SU-DHL-6 (cell line): ENCODE data around the gene ZNF84.

Source experiments
- H2AFZ ChIP-seq: fragments of 200-600 bp; sonication (generic); 2 replicates; pipeline ENCODE4 v1.6.1; 2014; ENCODE audit warnings: low read depth, mild to moderate bottlenecking, moderate library complexity, mixed read lengths, antibody characterized with exemption, low read length; ENCODE audit not compliant: severe bottlenecking
- H3F3A ChIP-seq: fragments of 200-600 bp; shearing (Covaris generic); 2 replicates; pipeline ENCODE4 v1.6.0; 2016; ENCODE audit warnings: antibody characterized with exemption, mild to moderate bottlenecking; ENCODE audit not compliant: insufficient read depth
- H3K27ac ChIP-seq: fragments of 200-600 bp; sonication (generic); 2 replicates; pipeline ENCODE4 v1.5.1; 2016; ENCODE audit warnings: low read depth, mild to moderate bottlenecking, low read length, moderate library complexity, mixed read lengths
- H3K27me3 ChIP-seq: fragments of 200-600 bp; sonication (generic), shearing (Covaris generic); 2 replicates; pipeline ENCODE4 v1.6.0; 2014; ENCODE audit warnings: mild to moderate bottlenecking, low read length
- H3K36me3 ChIP-seq: fragments of 200-600 bp; sonication (generic); 2 replicates; pipeline ENCODE4 v1.6.1; 2014; ENCODE audit warnings: mild to moderate bottlenecking, low read length, mixed read lengths
- H3K4me2 ChIP-seq: fragments of 300-600, 200-600 bp; shearing (Covaris generic), sonication (generic); 2 replicates; pipeline ENCODE4 v1.6.0; 2014; ENCODE audit warnings: low read length, low read depth, mild to moderate bottlenecking; ENCODE audit not compliant: poor library complexity, severe bottlenecking
- H3K4me3 ChIP-seq: fragments of 200-600 bp; sonication (generic); 2 replicates; pipeline ENCODE4 v1.5.1; 2014; ENCODE audit warnings: antibody characterized with exemption, low read length, mild to moderate bottlenecking, mixed read lengths; ENCODE audit not compliant: insufficient read depth, poor library complexity, severe bottlenecking
- H3K79me2 ChIP-seq: fragments of 200-600 bp; sonication (generic); 2 replicates; pipeline ENCODE4 v1.6.1; 2014; ENCODE audit warnings: mild to moderate bottlenecking, low read length, moderate library complexity; ENCODE audit not compliant: insufficient read depth
- H3K9ac ChIP-seq: fragments of 200-600 bp; sonication (generic); 2 replicates; pipeline ENCODE4 v1.7.0; 2014; ENCODE audit warnings: mild to moderate bottlenecking, low read length
- H3K9me2 ChIP-seq: fragments of 200-600 bp; sonication (generic); replicated peaks from 2 replicates; pipeline ENCODE4 v1.6.1; 2014; ENCODE audit warnings: low read length; ENCODE audit not compliant: insufficient read depth
- H3K9me3 ChIP-seq: fragments of 200-600 bp; sonication (generic); 2 replicates; pipeline ENCODE4 v1.6.1; 2014; ENCODE audit warnings: low read length, mixed read lengths; ENCODE audit not compliant: insufficient read depth
- H4K20me1 ChIP-seq: fragments of 200-600 bp; sonication (generic); 2 replicates; pipeline ENCODE4 v1.6.1; 2014; ENCODE audit warnings: low read depth, mild to moderate bottlenecking, antibody characterized with exemption, low read length, moderate library complexity, mixed read lengths
- EZH2phosphoT487 ChIP-seq: fragments of 200-600 bp; sonication (generic), shearing (Covaris generic); conservative IDR thresholded peaks from 2 replicates; pipeline ENCODE4 v1.6.1; 2018; ENCODE audit warnings: mild to moderate bottlenecking, antibody characterized with exemption, low read length, moderate library complexity, mixed read lengths
- TF ChIP-seq, protein P1 (sequence below): fragments of 200-600 bp; sonication (generic); IDR thresholded peaks from one replicate; pipeline ENCODE4 v1.5.1; 2017; ENCODE audit warnings: antibody characterized with exemption, mild to moderate bottlenecking, low read length, moderate library complexity; ENCODE audit not compliant: insufficient read depth, poor library complexity, severe bottlenecking

ZNF84 gene

GRCh38 chr12:133037207-133038005 is at the start of gene ZNF84:
ZNF84 (plus strand) TSS chr12:133037509; CDS start chr12:133041468, 3,959 bp downstream.
- peak within 1 kb of the TSS; percentile 84 for H3K4me3 ChIP-seq
- no peaks in the 10 kb centered on the region for H4K20me1 ChIP-seq
- H2AFZ ChIP-seq = peak within 1 kb of the TSS; percentile 87
- no peaks in the 10 kb centered on the region for H3K9me2 ChIP-seq
- H3K9me3 ChIP-seq = peaks cover 53% of the 10 kb centered on the region; the same call in 1 of the 2 replicates
- peaks cover 39% of the 10 kb centered on the region for H3K36me3 ChIP-seq
- H3F3A ChIP-seq = peaks cover 5% of the 10 kb centered on the region; the same call in 1 of the 2 replicates
- peak within 1 kb of the TSS; percentile 68 for H3K9ac ChIP-seq
- H3K27ac ChIP-seq = peak within 1 kb of the TSS; percentile 87
- peak within 1 kb of the TSS; percentile 99 for H3K4me2 ChIP-seq
- TF ChIP-seq EZH2phosphoT487 = no peak
- TF ChIP-seq, protein P1, sequence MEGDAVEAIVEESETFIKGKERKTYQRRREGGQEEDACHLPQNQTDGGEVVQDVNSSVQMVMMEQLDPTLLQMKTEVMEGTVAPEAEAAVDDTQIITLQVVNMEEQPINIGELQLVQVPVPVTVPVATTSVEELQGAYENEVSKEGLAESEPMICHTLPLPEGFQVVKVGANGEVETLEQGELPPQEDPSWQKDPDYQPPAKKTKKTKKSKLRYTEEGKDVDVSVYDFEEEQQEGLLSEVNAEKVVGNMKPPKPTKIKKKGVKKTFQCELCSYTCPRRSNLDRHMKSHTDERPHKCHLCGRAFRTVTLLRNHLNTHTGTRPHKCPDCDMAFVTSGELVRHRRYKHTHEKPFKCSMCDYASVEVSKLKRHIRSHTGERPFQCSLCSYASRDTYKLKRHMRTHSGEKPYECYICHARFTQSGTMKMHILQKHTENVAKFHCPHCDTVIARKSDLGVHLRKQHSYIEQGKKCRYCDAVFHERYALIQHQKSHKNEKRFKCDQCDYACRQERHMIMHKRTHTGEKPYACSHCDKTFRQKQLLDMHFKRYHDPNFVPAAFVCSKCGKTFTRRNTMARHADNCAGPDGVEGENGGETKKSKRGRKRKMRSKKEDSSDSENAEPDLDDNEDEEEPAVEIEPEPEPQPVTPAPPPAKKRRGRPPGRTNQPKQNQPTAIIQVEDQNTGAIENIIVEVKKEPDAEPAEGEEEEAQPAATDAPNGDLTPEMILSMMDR = no peak
- no peaks in the 10 kb centered on the region for H3K27me3 ChIP-seq
- H3K79me2 ChIP-seq = peaks cover 30% of the 10 kb centered on the region

- H3K9me3 ChIP-seq = peaks cover 50% of the 10 kb centered on the region; the same call in 1 of the 2 replicates
- H3K36me3 ChIP-seq = peaks cover 12% of the 10 kb centered on the region; the same call in 1 of the 2 replicates
- H2AFZ ChIP-seq = no peak overlapping the region
- H3K4me3 ChIP-seq = no peak overlapping the region
- H3K4me2 ChIP-seq = no peak overlapping the region
- no peak overlapping the region for H3K9ac ChIP-seq
- no peak overlapping the region for H3K27ac ChIP-seq
- H3K79me2 ChIP-seq = peaks cover 34% of the 10 kb centered on the region; the same call in 1 of the 2 replicates
- H3K27me3 ChIP-seq = no peaks in the 10 kb centered on the region
- TF ChIP-seq, protein P1 = no peak
- TF ChIP-seq EZH2phosphoT487 = no peak
- H3F3A ChIP-seq = no peaks in the 10 kb centered on the region
- H3K9me2 ChIP-seq = no peaks in the 10 kb centered on the region
- no peaks in the 10 kb centered on the region for H4K20me1 ChIP-seq
These were observed 38.6 kb upstream of the ZNF84 start for GRCh38 chr12:132998741-132999140.

GRCh38 chr12:133010657-133011297 is 26.5 kb upstream of the ZNF84 start:
- TF ChIP-seq EZH2phosphoT487 = no peak
- TF ChIP-seq, protein P1 = no peak
- Histone ChIP-seq H2AFZ (no peak overlapping the region), H3K36me3 (peaks cover 60% of the 10 kb centered on the region), H3K27ac (no peak overlapping the region), H3K4me3 (no peak overlapping the region), H3K9me3 (peaks cover 31% of the 10 kb centered on the region), H3F3A (no peaks in the 10 kb centered on the region), H3K4me2 (no peak overlapping the region), H3K9ac (no peak overlapping the region), H3K27me3 (no peaks in the 10 kb centered on the region), H3K9me2 (no peaks in the 10 kb centered on the region), H3K79me2 (peaks cover under 1% of the 10 kb centered on the region; the same call in 1 of the 2 replicates), H4K20me1 (no peaks in the 10 kb centered on the region)
